HG03039 (cell line): ENCODE results near the gene PFKFB4.
"Not testable (repeated sequence)": the region's sequence is repeated elsewhere in the genome, so short reads cannot be mapped to it uniquely, and the experiment has no call there.

ENCODE experiments used
- ATAC-seq: cut with Tn5 transposase; IDR thresholded peaks from one replicate; pipeline ENCODE4 v1.9.1; 2021; ENCODE audit warnings: mild to moderate bottlenecking, moderate library complexity; ENCODE audit not compliant: unreplicated experiment

The PFKFB4 gene

GRCh38 chr3:48535578-48535977, 21.0 kb downstream of the PFKFB4 start:
- ATAC-seq: no peak

GRCh38 chr3:48532977-48533337, 23.6 kb downstream of the PFKFB4 start:
- no peak for ATAC-seq

GRCh38 chr3:48532271-48532976, 24.2 kb downstream of the PFKFB4 start:
- no peak for ATAC-seq

GRCh38 chr3:48530701-48531100, 25.9 kb downstream of the PFKFB4 start:
- not testable (repeated sequence) for ATAC-seq

- ATAC-seq: no peak
Measured at GRCh38 chr3:48528754-48529153, 27.8 kb downstream of the PFKFB4 start.

GRCh38 chr3:48528048-48528447, 28.6 kb downstream of the PFKFB4 start:
- no peak for ATAC-seq

- no peak for ATAC-seq
Measured at GRCh38 chr3:48524970-48525369, 31.6 kb downstream of the PFKFB4 start.

- no peak for ATAC-seq
Measured at GRCh38 chr3:48521635-48522034, 35.0 kb downstream of the PFKFB4 start.

GRCh38 chr3:48519277-48519643, 37.3 kb downstream of the PFKFB4 start:
- no peak for ATAC-seq

GRCh38 chr3:48518638-48519276, 37.8 kb downstream of the PFKFB4 start:
- no peak for ATAC-seq

- no peak for ATAC-seq
Measured at GRCh38 chr3:48518069-48518468, 38.5 kb downstream of the PFKFB4 start.

GRCh38 chr3:48516571-48516970, 40.0 kb downstream of the PFKFB4 start:
- no peak for ATAC-seq

- no peak for ATAC-seq
Measured at GRCh38 chr3:48514431-48515227, 42.0 kb downstream of the PFKFB4 start.

GRCh38 chr3:48511551-48511950, 45.1 kb downstream of the PFKFB4 start:
- ATAC-seq: no peak

- ATAC-seq: no peak
Measured at GRCh38 chr3:48507256-48508061, 49.1 kb downstream of the PFKFB4 start.

GRCh38 chr3:48505968-48506504, 50.6 kb downstream of the PFKFB4 start:
- no peak for ATAC-seq

GRCh38 chr3:48505146-48505545, 51.5 kb downstream of the PFKFB4 start:
- no peak for ATAC-seq

GRCh38 chr3:48504051-48504946, 52.3 kb downstream of the PFKFB4 start, which contains the start of gene SHISA5:
Gene SHISA5, minus strand, starts transcription at chr3:48504174. Its CDS starts 80 bp downstream, at chr3:48504094.
- no peak for ATAC-seq

- no peak for ATAC-seq
Measured at GRCh38 chr3:48503401-48504050, 53.1 kb downstream of the PFKFB4 start.
